ENCODE results near the gene ATP9A.
A peak's percentile ranks its signal among the peaks of the same experiment; 100 is the strongest.
"Not testable (repeated sequence)": the region's sequence is repeated elsewhere in the genome, so short reads cannot be mapped to it uniquely, and the experiment has no call there.

ATP9A gene

GRCh38 chr20:51775241-51775640 is 7.1 kb upstream of the ATP9A start:
- no peak overlapping the region for H3K27ac Mint-ChIP-seq

GRCh38 chr20:51772236-51772635 is 4.0 kb upstream of the ATP9A start:
- ATAC-seq (replicated peaks), result no peak
- H3K27me3 Mint-ChIP-seq, result peaks cover 14 to 50% of the 10 kb centered on the region in 2 donors
- H3K4me3 Mint-ChIP-seq, result no peak overlapping the region
- H3K36me3 Mint-ChIP-seq (ENCODE audit: insufficient read depth), result no peaks in the 10 kb centered on the region
- no peaks in the 10 kb centered on the region for H3K9me3 Mint-ChIP-seq
- H3K27ac Mint-ChIP-seq, result no peak overlapping the region
- peaks cover 9 to 11% of the 10 kb centered on the region in 2 donors for H3K4me1 Mint-ChIP-seq (ENCODE audit: low read depth in 2 of 2)
- DNase-seq, result no peak

More at GRCh38 chr20:51775241-51775640, 7.1 kb upstream of the ATP9A start:
- H3K36me3 Mint-ChIP-seq (ENCODE audit: insufficient read depth), result no peaks in the 10 kb centered on the region
- peaks cover 0 to 2% of the 10 kb centered on the region in 2 donors for H3K4me1 Mint-ChIP-seq (ENCODE audit: low read depth in 2 of 2)
- H3K9me3 Mint-ChIP-seq, result peaks cover 0 to 3% of the 10 kb centered on the region in 2 donors
- peaks cover 0 to 38% of the 10 kb centered on the region in 2 donors for H3K27me3 Mint-ChIP-seq
- no peak for ATAC-seq (replicated peaks)
- H3K4me3 Mint-ChIP-seq, result no peak overlapping the region
- no peak for DNase-seq

GRCh38 chr20:51769976-51770615 is 1.9 kb upstream of the ATP9A start:
- peak overlapping the region; percentile 17 to 81 for H3K4me3 Mint-ChIP-seq
- H3K27ac Mint-ChIP-seq, result no peak overlapping the region
- ATAC-seq (replicated peaks) (no peak), DNase-seq (no peak)
- H3K27me3 Mint-ChIP-seq, result peaks cover 14 to 53% of the 10 kb centered on the region in 2 donors
- no peaks in the 10 kb centered on the region for H3K9me3 Mint-ChIP-seq
- no peaks in the 10 kb centered on the region for H3K36me3 Mint-ChIP-seq (ENCODE audit: insufficient read depth)
- peaks cover 9 to 11% of the 10 kb centered on the region in 2 donors for H3K4me1 Mint-ChIP-seq (ENCODE audit: low read depth in 2 of 2)

- Mint-ChIP-seq H3K4me1 (ENCODE audit: low read depth in 2 of 2) (peaks cover 9 to 11% of the 10 kb centered on the region in 2 donors), H3K27ac (peak overlapping the region in 1 of 2 donors; percentile 53), H3K9me3 (no peaks in the 10 kb centered on the region), H3K36me3 (ENCODE audit: insufficient read depth) (no peaks in the 10 kb centered on the region), H3K4me3 (peak overlapping the region; percentile 77 to 81), H3K27me3 (peaks cover 14 to 64% of the 10 kb centered on the region in 2 donors)
- DNase-seq (no peak), ATAC-seq (replicated peaks) (no peak)
Observed at GRCh38 chr20:51768759-51769517, 748 bp upstream of the ATP9A start.

GRCh38 chr20:51766994-51767866 is 960 bp downstream of the ATP9A start:
- peak; percentile 79 for ATAC-seq (replicated peaks)
- Mint-ChIP-seq H3K4me3 (peak overlapping the region; percentile 66 to 76), H3K9me3 (no peaks in the 10 kb centered on the region), H3K27ac (peak overlapping the region in 1 of 2 donors; percentile 44), H3K36me3 (ENCODE audit: insufficient read depth) (no peaks in the 10 kb centered on the region), H3K4me1 (ENCODE audit: low read depth in 2 of 2) (peaks cover 9% of the 10 kb centered on the region in 2 donors), H3K27me3 (peaks cover 14 to 50% of the 10 kb centered on the region in 2 donors)
- DNase-seq, result peak; percentile 14 to 34 (median 22)

- not testable (repeated sequence) for DNase-seq; H3K9me3 Mint-ChIP-seq; H3K36me3 Mint-ChIP-seq (ENCODE audit: insufficient read depth); ATAC-seq (replicated peaks); H3K4me3 Mint-ChIP-seq; H3K4me1 Mint-ChIP-seq (ENCODE audit: low read depth in 2 of 2)
- peak overlapping the region in 1 of 2 donors; percentile 44 for H3K27ac Mint-ChIP-seq
- H3K27me3 Mint-ChIP-seq, result peaks cover 14 to 42% of the 10 kb centered on the region in 2 donors
Observed at GRCh38 chr20:51765381-51765780, 2.8 kb downstream of the ATP9A start.

GRCh38 chr20:51763965-51764602 is 4.1 kb downstream of the ATP9A start:
- Mint-ChIP-seq H3K9me3 (no peaks in the 10 kb centered on the region), H3K36me3 (ENCODE audit: insufficient read depth) (no peaks in the 10 kb centered on the region), H3K27ac (no peak overlapping the region), H3K4me1 (ENCODE audit: low read depth in 2 of 2) (peaks cover 6% of the 10 kb centered on the region in 2 donors), H3K4me3 (no peak overlapping the region), H3K27me3 (peaks cover 6 to 41% of the 10 kb centered on the region in 2 donors)
- ATAC-seq (replicated peaks), result no peak
- no peak for DNase-seq

- Mint-ChIP-seq H3K36me3 (ENCODE audit: insufficient read depth) (peaks cover 2% of the 10 kb centered on the region), H3K27ac (no peak overlapping the region), H3K4me1 (ENCODE audit: low read depth in 2 of 2) (no peaks in the 10 kb centered on the region), H3K27me3 (peaks cover 0 to 34% of the 10 kb centered on the region in 2 donors), H3K9me3 (no peaks in the 10 kb centered on the region), H3K4me3 (no peak overlapping the region)
- ATAC-seq (replicated peaks), result no peak
- DNase-seq, result no peak
Observed at GRCh38 chr20:51760905-51761546, 7.2 kb downstream of the ATP9A start.

GRCh38 chr20:51759769-51760510 is 8.2 kb downstream of the ATP9A start:
- Mint-ChIP-seq H3K27me3 (peaks cover 0 to 30% of the 10 kb centered on the region in 2 donors), H3K9me3 (no peaks in the 10 kb centered on the region), H3K27ac (no peak overlapping the region), H3K4me1 (ENCODE audit: low read depth in 2 of 2) (no peaks in the 10 kb centered on the region), H3K4me3 (no peak overlapping the region), H3K36me3 (ENCODE audit: insufficient read depth) (peaks cover 2% of the 10 kb centered on the region)
- DNase-seq, result no peak
- no peak for ATAC-seq (replicated peaks)

GRCh38 chr20:51758978-51759544 is 9.1 kb downstream of the ATP9A start:
- Mint-ChIP-seq H3K4me1 (ENCODE audit: low read depth in 2 of 2) (no peaks in the 10 kb centered on the region), H3K9me3 (no peaks in the 10 kb centered on the region), H3K27ac (no peak overlapping the region), H3K36me3 (ENCODE audit: insufficient read depth) (peaks cover 2% of the 10 kb centered on the region), H3K27me3 (peaks cover 0 to 21% of the 10 kb centered on the region in 2 donors), H3K4me3 (no peak overlapping the region)
- no peak for DNase-seq
- ATAC-seq (replicated peaks), result no peak

GRCh38 chr20:51757226-51757625 is 11.0 kb downstream of the ATP9A start:
- no peak overlapping the region for H3K4me3 Mint-ChIP-seq

GRCh38 chr20:51756653-51757052 is 11.5 kb downstream of the ATP9A start:
- peaks cover 0 to 20% of the 10 kb centered on the region in 2 donors for H3K27me3 Mint-ChIP-seq
- no peaks in the 10 kb centered on the region for H3K9me3 Mint-ChIP-seq
- no peak overlapping the region for H3K27ac Mint-ChIP-seq
- no peaks in the 10 kb centered on the region for H3K4me1 Mint-ChIP-seq (ENCODE audit: low read depth in 2 of 2)
- DNase-seq (no peak), ATAC-seq (replicated peaks) (no peak)
- H3K36me3 Mint-ChIP-seq (ENCODE audit: insufficient read depth), result peaks cover 2% of the 10 kb centered on the region
- H3K4me3 Mint-ChIP-seq, result no peak overlapping the region

More at GRCh38 chr20:51757226-51757625, 11.0 kb downstream of the ATP9A start:
- no peaks in the 10 kb centered on the region for H3K4me1 Mint-ChIP-seq (ENCODE audit: low read depth in 2 of 2)
- H3K9me3 Mint-ChIP-seq, result no peaks in the 10 kb centered on the region
- no peak for DNase-seq
- no peak overlapping the region for H3K27ac Mint-ChIP-seq
- peaks cover 2% of the 10 kb centered on the region for H3K36me3 Mint-ChIP-seq (ENCODE audit: insufficient read depth)
- H3K27me3 Mint-ChIP-seq, result peaks cover 0 to 20% of the 10 kb centered on the region in 2 donors
- no peak for ATAC-seq (replicated peaks)
